ENCODE measurements around the gene FMNL2.

- no peak for TF ChIP-seq POLR2A (IDR thresholded peaks at IDR 0.05; ENCODE audit: low read depth, low read length)
- no peak for TF ChIP-seq POLR2AphosphoS5 (IDR thresholded peaks at IDR 0.05; ENCODE audit: low read depth, low read length)
Observed at GRCh38 chr2:152437276-152438108, 102.5 kb downstream of the FMNL2 start.
